ENCODE results near the gene TSPOAP1.

TSPOAP1 gene

DNA sequence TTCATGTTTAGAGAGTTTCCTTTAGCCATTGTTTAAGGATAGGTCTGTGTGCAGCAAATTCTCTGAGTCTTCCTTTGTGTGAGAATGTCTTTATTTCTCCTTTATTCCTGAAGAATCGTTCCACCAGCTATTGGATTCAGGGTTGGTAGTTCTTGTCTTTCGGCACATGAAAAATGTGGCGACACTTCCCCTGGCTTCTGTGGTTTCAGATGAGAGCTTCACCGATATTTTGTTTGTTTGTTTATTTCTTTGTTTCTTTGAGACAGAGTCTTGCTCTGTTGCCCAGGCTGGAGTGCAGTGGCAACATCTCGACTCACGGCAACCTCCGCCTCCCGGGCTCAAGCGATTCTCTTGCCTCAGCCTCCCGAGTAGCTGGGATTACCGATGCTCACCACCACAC lies 66.4 kb downstream of the TSPOAP1 start:
- DNase-seq (ENCODE audit: low read depth), result no peak

DNA sequence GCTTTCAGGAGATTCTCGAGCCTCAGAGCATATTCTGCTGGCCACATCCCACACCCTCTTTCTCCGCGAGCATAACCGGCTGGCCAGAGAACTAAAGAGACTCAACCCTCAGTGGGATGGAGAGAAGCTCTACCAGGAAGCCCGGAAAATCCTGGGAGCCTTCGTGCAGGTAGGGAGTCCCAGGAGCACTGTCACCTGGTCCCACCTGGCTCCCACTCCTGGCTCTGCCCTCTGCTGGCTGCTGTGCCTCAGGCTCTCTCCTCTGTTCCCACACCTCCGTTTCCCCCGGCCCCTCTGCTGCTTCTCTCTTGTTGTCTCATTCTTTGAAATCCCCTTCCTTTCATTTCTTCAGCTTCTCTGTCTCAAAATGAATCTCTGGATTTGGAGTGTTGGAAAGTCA lies 73.8 kb downstream of the TSPOAP1 start:
- no peak for DNase-seq (ENCODE audit: low read depth)

DNA sequence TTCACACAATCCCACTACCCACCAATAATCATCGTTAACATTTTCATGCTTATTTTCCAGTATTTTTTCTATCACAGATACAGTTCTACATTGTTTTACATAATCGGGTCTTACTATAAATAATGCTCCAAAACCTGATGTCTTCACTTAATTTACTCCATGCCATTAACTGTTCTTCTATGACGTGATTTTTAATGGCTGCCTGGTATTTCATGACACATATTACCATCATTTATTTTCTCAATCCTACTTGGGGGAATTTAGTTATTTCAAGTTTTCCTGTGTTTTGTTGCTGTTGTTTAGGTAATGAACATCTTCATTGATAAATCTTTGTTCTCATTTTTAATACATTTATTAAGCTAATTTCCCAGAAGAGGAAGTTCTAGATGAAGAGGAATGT lies 75.5 kb downstream of the TSPOAP1 start:
- no peak for DNase-seq (ENCODE audit: low read depth)

DNA sequence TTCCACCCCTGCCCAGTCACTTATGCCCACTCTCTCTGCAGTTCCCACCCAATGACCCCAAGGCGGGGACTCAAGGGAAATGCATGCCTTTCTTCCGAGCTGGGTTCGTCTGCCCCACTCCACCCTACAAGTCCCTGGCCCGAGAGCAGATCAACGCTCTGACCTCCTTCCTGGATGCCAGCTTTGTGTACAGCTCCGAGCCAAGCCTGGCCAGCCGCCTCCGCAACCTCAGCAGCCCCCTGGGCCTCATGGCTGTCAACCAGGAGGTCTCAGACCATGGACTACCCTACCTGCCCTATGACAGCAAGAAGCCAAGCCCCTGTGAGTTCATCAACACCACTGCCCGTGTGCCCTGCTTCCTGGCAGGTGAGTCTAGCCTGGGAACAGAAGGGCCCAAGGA lies 76.5 kb downstream of the TSPOAP1 start:
- no peak for DNase-seq (ENCODE audit: low read depth)
